HFF-Myc (cell line): ENCODE data around the gene KAT14.
"Not testable (repeated sequence)": the region's sequence is repeated elsewhere in the genome, so short reads cannot be mapped to it uniquely, and the experiment has no call there.

ENCODE experiments used
- DNase-seq: peaks from one replicate; pipeline ENCODE4 v3.0.0-alpha.2; 2011; ENCODE audit warnings: low read depth; ENCODE audit errors: extremely low read depth
- H3K4me3 ChIP-seq: replicated peaks from 2 replicates; pipeline ENCODE4 v1.5.1; 2011; ENCODE audit warnings: low read depth, mild to moderate bottlenecking, control low read depth, low read length
- CTCF ChIP-seq: IDR thresholded peaks from 2 replicates; pipeline ENCODE4 v1.5.1; 2012; ENCODE audit warnings: mild to moderate bottlenecking, low read depth, low read length, control low read depth; ENCODE audit errors: missing control alignments

The KAT14 gene

DNA sequence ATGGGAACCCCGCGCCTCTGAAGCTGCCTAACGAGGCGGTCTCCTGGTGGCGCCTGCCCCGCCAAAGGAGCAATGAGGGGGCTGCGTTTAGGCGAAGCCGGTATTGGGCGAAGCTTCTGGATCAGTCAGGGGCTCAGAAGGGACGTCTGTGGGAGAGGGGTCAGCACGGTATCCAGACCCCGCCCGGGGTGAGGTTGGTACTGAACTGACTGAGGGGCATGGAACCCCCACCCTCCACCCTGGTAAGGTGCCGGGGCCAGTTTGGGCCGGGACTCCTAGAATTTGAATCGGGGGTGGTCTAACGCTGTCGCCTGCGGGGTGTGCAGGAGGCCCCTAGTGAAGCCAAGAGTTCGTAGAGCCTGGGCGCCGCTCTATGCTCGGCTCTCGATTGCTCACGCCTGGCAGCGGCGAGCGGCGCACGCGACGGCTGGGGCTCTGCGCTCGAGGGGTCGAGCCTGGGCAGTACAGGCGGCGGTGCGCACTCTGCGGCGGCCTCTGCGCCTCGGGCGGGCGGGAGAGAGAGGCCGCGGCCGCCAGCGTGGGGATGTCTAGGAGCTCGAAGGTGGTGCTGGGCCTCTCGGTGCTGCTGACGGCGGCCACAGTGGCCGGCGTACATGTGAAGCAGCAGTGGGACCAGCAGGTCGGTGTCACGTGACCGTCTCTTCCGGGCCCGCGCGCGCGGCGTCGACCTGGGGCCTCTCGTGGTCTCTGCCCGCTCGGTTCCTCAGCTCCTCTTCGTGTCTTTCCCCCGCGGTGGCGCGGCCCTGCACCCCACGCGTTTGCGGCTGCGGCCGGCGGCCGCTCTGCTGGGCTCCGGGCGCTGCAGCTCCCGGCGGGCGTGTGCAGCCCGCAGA, at the start of gene KAT14, which contains the start of gene PET117:
TSS of gene KAT14 (plus strand) at position 452 of the 854 bp plus-strand sequence. CDS start 4,798 bp downstream, outside the sequence.
TSS of gene PET117 (plus strand) at position 452 of the 854 bp plus-strand sequence. CDS start at position 545, 93 bp downstream.
- TF ChIP-seq CTCF, result no peak
- H3K4me3 ChIP-seq, result peak within 1 kb of the TSS; percentile 96
- DNase-seq, result peak; percentile 69

DNA sequence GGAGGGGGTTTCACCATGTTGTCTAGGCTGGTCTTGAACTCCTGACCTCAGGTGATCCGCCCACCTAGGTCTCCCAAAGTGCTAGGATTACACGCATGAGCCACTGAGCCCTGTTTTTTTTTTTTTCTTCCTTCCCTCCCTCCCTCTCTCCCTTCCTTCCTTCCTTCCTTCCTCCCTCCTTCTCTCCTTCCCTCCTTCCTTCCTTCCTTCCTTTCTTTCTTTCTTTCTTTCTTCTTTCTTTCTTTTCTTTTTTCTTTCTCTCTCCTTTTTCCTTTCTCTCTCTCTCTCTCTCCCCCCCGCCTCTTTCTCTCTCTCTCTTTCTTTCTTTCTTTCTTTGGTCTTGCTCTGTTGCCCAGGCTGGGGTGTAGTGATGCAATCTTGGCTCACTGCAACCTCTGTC, 49.4 kb upstream of the KAT14 start:
- H3K4me3 ChIP-seq, DNase-seq: not testable (repeated sequence)

DNA sequence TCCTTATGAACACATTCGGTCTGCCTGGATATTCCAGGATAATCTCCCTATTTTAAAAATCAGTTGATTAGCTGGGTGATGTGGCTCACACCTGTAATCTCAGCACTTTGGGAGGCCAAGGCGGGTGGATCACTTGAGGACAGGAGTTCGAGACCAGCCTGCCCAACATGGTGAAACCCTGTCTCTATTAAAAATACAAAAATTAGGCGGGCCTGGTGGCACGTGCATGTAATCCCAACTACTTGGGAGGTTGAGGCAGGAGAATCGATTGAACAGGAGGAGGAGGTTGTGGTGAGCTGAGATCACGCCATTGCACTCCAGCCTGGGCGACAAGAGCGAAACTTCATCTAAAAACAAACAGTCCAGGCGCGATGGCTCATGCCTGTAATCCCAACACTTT, 48.8 kb upstream of the KAT14 start:
- not testable (repeated sequence) for DNase-seq, H3K4me3 ChIP-seq

DNA sequence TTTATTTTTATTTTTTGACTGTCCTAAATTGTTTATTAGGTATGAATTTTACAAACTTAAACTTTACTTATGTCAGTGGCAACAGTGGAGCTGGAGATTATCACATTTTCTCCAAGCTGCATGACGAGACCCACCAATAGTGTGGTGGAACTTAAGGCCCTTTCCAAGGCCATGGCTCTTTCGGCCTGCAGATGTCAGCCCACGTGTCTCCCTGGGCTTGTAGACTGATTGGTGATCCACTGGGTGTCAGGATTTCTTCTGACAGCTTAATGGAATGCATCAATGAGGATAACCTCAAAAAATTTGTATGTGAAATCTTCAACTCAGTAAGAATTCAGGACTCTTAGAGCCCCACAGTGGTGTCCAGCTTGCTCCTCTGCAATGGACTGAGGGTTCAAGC, 47.6 kb upstream of the KAT14 start:
- no peak overlapping the region for H3K4me3 ChIP-seq
- no peak for TF ChIP-seq CTCF
- no peak for DNase-seq

DNA sequence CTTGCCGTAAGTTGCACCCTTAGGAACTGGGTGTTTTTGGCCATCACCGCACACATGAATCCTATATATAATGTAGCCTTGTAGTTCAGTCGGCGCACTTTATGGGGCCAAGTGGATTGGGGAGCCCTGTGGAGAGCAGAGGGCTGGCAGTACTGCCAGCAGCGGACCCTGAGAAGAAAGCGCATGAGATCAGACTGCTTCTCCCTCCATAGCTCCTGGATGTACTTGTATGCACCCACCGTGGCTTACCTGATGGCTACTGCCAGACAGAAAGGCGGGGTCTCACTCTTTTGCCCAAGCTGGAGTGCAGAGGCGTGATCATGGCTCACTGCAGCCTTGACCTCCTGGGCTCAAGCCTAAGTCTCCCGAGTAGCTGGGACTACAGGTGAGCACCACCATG, 47.2 kb upstream of the KAT14 start:
- DNase-seq, result no peak
- no peak for TF ChIP-seq CTCF
- H3K4me3 ChIP-seq, result no peak overlapping the region

DNA sequence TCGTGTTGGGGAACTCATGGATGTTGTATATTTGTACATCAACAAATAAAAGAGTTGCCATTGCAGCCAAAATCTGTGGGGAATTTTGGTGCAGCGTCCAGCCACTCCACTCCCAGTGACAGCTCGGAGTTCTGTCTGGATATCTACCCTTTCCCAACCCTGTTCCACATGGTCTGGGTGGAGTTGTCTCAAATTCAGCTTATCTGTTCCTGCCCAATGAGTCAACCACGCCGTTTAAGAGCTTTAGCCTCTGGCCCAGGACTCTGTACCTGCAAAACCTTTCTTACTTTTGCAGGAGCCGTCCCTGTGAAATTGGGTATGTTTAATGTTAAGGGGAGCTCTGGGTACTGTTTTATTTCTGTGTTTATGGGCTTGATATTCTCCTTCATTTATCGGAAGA, 46.0 kb upstream of the KAT14 start:
- H3K4me3 ChIP-seq, result no peak overlapping the region
- no peak for DNase-seq
- TF ChIP-seq CTCF, result no peak

- DNase-seq, result no peak
- TF ChIP-seq CTCF, result no peak
- no peak overlapping the region for H3K4me3 ChIP-seq
Observed at GRCh38 chr20:18092890-18093289, 44.8 kb upstream of the KAT14 start.

GRCh38 chr20:18093388-18093787, 44.3 kb upstream of the KAT14 start:
- TF ChIP-seq CTCF, result no peak
- H3K4me3 ChIP-seq, result no peak overlapping the region
- DNase-seq, result no peak
